DMS79 treated with DMSO at 0.1 percent for 48 hours (cell line): ENCODE data around the gene FGF9.

ENCODE experiments used
- DNase-seq: peaks from one replicate; lab custom pipeline; 2025; lab: John Stamatoyannopoulos, UW

The FGF9 gene

DNA sequence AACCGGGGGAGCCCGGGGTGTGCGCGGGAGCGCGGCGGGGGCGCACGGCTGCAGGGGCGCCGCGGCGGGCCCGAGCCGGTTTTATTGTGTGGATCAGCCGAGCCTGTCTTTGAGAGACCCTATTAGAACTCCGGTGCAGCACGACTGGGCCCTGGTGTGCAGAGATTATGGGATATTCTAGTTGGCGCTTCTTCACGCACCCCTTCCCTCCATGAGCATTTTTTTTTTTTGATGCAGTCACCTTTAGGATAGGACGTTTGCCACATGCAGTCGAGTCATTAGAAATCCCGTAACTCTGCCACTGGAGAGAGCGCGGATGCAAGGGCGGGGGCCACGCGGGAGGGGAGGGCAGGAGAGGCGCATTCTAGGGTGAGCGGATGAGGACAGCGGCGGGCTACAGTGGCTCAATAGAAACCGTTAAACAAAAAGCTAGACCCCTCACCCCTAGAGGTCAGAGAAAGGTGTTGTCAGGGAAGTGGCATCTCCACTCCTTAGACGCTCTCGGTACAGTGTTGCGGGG lies 3.7 kb downstream of the FGF9 start:
- DNase-seq = peak; percentile 27

DNA sequence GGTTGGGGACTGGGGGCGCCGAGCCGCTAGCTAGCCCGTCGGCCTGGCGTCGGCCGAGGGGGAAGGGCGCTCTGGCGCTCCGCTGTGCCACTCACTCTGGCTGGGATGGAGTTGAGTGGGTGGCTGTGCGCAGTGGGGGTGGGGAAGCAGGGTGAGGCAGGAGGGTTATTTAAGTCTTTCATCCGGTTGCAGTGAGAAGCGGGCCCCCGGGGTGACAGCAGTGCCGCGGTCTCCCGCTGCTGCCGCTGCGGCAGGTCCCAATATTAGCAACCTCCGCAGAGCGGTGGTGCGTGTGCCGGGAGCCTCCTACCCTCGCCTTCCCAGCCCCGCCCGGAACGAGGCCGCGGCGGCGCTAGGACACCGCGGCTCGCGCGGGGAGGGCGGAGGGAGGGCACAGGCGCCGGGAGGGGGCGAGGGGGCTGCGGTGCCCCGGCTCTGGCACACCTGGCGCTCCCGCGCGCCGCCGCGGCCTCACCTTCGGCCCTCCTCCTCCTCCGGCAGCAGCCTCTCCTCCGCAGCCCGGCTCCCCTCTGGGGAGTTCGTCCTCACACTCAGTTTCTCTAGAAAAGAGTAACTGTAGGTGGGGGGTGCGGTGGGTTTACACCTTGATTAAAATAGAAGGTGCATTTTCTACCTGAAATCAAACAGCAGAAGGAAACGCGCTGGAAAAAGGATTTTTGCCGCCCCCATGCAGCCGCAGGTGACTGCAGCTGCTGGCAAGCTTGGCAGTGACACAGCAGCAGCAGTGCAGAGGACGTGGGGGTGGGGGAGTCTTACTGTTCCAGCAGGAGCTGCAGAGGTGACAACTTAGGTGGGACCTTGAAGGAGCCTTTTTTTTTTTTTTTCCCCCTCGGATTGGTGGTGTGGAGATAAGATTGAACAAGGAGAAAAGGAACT lies 4.5 kb downstream of the FGF9 start:
- peak; percentile 38 for DNase-seq

DNA sequence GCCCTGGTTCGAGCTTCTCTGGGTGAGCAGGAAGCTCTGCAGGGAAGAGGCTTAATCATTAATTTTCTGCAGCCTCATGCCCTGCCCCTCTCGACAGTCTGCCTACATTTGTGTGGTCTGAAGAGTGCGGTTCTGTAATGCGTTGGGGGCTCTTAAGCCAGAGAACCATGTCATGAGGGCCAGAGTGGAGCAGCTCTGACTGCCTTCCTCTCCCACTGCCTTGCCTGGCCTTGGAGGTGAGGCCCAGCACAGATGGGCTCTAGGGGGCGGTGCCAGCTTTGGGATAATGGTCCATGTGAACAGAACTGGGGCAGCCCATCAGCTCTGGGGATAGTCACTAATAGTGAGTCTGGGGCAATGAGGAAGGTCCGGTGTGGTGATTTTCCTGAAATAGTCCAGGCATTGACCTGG lies 5.7 kb downstream of the FGF9 start:
- peak; percentile 40 for DNase-seq

DNA sequence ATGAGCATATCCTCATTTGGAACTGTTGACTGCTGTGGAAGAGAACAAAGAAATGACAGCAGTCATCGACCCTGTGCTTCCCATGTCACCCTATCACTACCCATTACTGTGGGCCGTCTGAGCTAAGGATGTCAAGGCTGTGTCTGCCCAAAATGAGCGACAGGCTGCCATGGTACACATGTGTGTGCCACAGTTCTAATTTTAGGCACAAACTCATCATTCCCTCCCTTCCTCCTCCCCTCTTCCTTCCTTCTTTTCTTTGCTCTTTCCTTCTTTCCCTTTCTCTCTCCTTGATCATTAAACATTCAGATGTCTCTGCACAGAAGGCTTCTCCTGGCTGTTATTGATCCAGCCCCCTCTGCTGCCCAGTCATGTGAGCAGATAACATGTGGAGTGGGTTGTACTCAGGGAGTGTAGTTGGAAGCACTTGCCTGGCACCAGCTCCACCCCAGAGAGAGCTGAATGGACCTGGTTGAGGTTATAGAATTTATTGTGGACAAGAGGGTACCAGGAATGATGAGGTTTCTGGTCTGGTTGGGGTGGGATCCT lies 6.3 kb downstream of the FGF9 start:
- no peak for DNase-seq

DNA sequence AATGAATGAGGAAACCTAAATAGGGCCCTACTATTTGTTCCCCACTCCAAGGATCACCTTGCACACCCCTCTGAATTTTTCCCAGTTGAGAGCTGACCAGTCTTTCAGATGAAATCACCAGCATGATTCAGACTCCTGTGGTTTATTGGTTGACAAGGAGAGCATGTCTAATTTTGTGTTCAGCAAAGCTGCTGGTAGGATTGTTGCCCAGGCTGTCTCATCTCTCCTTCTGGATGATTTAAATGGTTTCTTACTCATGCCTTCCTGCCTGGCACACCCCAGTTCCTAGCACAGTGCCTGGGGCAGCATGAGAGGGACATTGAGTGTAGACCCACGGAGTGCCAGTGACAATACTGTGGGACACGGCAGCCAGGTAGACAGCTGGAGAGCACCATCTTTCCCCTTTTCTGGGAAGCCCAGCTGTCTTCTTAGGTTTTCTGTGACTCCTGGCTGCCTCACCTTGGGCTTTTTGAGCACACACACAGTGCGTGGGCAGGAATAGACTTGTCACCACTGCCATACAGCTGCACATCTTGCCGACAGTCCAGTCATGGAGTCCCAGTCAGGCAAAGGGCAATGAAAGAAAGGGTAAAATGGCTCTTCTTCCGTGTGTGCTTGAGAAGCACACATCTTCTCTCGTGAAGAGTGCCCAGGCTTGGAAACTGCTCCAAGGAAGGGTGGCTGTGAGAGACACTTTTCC lies 12.3 kb downstream of the FGF9 start:
- DNase-seq = no peak

DNA sequence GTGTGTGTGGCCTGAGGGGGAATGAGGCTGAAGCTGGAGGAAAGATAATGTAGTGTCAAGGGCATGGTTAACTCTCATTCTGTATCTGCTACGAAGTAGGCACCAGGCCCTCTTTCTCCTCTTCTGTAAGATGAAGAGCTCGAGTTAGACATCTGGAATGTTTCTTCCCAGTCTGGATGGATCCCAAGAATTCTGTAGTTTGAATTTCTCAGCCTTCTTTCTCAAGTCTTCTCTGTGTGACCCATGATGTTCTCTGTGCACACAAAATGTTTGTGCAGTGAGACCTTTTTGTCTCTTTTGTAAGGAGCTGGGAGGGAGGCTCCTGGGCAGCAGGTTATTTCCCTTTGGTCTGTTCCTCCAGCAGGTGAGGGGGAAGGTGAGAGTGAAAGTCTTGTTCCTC lies 13.7 kb downstream of the FGF9 start:
- no peak for DNase-seq

DNA sequence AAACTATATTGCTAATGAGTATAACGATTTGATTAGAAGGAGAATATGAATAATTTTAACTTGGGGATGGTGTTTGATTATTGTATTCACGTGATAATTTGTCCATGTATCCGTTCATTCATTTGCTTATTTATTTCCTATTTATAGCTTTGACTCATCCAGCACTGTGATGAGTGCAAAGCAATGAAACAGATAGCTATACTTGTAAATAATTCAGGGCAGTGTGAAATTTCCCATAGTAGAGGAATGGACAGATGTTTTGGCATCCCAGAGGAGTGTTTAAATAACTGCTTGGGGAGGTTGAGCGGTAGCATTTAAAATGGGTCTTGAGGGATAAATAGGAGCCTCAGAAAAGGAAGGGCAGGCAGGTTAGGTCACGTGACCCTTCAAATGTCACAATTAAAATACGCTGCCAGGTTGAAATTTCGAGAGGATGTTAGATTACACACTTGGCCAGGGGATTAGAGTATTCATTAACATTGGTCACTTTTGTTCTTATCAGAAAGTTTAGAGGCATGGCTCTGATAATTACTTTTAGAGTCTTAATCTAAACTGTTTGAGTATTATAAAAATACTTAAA lies 14.7 kb downstream of the FGF9 start:
- no peak for DNase-seq

DNA sequence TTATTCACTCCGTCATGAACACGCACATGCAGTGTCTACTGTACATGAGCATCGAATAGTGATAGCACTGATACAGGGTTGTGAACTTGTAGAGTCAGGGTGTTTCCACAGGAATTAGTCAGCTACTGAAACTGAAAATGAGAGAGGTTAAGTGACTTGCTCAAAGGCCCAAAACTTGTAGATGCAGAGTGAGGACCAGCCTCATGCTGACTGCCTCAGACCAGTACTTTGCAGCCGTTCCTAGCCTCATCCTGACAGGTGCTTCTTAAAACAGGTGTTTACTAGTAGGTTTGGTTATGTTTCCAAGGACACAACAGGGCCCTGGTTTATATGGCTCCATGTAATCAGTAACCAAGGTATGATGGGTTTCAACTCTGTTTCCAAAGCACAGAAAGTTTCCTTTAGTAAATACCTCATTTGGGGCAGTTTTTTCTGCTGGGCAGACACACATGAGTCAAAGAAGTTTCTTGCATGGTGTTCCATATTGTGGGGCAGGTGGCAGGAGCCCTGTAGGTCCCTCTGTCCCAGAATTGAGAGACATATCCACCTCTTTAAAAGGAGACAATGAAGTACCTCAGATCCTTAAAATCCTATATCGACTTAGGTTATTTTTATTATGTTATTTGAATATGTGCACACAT lies 16.0 kb downstream of the FGF9 start:
- DNase-seq = no peak

DNA sequence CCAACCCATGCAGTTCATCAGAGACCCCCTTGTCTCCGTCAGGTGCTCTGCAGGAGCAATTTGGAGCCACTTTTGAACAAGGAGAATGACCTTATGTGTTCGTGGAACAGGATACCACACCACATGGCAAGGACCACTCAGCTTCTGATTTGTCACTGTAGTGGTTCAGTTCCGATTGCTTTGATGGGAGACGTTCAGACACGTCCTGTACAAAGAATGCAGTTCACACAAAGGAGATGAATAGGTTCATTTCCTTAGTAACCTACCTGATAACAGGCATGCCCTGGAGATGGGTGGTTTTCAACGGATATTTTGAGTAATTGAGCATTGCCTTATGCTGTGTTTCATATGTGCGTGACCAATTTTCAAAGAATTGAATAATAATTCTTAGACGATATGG lies 17.2 kb downstream of the FGF9 start:
- DNase-seq = no peak

DNA sequence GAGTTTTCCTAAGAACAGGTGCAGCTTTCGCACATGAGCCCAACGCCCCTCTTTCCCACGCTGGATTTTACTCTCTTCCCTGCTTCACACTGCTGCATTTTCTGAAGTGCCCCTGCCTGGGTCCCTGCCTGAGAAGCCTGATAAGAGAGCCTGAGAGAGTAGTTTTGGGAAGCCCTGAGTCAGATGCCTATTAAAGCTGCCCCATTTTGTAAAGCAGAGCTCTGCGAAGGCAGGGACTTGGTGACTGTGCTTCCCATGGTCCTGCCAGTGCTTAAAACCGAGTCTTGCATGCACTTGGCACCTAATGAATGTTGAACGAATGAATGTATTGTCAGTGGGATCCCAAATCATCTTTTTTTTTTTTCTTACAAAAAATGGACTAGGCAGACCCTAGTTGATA lies 18.2 kb downstream of the FGF9 start:
- no peak for DNase-seq

DNA sequence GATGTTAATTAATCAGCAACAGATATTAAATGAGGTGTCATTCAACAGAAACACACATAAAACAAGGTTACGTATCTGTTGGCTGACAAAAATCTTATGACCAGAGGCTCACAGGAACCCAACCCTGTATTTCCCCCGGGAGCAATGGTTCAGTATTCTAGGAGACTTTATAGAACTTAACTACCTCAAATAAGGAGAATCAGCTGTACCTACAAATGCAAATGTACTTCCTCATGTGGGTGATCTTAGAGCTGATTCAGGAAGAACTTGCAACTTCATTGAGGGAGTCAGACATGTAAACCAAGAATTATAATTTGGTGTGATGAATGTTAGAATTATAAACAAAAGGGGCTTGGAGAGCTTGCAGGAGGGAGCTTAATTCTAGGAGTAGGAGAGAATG lies 20.1 kb downstream of the FGF9 start:
- no peak for DNase-seq

DNA sequence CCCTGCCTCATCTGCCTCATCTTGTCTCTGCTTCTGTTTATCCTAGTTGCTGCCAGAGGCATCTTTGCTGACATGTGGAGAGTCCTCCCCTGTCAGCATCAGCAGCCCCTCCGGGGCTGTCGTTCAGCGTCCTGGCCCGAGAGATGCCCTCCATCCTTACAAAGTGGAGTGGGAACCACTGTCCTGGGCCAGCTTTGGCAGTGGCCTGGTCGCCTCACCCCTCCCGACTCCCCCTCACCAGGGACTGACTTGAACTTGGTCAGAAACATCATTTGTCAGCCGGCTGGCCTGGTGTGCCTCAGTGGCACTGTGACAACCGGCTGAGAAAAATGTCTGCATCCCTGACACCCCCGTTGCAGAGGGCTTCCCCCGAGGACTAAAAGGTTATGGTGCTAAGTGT lies 20.6 kb downstream of the FGF9 start:
- DNase-seq = no peak

DNA sequence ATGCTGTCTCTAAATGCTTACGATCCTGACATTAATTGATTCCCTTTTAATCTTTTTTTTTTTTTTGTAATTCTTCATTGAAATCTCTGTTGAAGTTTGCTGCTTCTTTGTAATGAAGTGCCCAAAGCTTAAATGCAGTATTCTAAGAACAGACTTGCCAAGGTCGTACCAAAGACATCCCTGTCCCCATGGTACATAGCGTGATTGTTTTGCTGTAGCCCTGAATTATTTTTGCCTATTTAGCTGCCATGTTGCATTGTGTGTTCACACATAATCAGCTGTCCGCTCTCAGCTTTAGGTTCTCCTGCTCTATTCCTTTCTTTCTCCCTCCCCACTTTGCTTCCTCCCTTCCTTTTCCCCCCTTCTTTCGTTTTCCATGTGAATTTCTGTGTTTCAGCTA lies 21.1 kb downstream of the FGF9 start:
- no peak for DNase-seq

DNA sequence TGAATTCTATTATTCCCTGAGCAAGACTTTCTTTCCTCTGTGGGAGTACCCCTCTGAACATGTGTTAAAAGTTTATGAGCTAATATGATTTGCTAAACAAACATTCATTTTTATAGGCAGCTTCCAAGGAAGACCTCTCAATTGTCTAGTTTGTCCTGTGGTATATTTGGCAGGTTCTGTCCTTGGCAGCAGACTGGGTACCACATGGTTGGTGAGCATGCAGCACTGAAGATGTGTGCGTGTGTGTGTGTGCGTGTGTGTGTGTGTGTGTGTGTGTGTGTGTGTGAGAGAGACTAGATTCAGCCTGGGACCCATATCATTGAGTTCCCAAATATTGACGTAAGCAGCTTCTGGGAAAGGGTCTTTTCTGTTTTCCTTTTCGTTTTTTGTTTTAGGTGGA lies 24.0 kb downstream of the FGF9 start:
- DNase-seq = no peak

DNA sequence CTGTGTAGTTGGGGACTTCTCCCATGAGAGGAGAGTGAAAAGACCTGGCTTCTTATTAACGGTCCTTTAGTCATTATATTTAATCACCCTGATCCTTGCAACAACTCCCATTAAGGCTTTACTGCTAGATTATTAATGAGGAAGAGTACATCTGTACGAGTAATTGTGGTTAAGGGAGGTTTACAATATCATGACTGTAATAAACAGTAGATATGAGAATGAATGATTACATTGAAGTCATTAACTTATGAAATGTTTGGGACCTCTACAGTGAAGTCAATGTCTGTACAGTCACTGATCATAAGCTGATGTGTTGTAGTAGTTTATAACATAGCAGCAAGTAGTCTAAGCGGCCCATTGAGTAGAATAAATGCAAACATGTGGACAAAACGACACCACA lies 24.7 kb downstream of the FGF9 start:
- no peak for DNase-seq

DNA sequence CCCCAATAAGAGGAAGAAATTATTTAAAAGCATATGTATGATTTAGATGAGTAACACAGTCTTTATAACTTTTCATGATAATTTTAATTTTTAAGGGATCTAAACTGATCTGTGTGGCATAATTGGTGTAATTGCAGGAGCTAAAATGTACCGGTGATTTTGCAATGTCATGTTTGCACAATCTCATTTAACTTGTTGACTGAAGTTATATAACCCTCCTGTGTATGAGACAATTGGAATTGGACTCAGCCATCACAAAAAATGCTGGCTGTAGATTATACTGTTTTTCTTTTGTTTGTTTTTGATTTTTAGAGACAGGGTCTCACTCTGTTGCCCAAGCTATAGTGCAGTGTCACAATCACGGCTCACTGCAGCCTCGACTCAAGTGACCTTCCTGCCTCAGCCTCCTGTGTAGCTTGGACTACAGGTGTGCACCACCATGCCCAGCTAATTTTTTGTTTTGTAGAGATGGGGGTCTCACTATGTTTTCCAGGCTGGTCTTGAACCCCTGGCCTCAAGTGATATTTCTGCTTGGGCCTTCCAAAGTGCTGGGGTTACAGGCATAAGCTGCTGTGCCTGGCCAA lies 26.1 kb downstream of the FGF9 start:
- DNase-seq = no peak

DNA sequence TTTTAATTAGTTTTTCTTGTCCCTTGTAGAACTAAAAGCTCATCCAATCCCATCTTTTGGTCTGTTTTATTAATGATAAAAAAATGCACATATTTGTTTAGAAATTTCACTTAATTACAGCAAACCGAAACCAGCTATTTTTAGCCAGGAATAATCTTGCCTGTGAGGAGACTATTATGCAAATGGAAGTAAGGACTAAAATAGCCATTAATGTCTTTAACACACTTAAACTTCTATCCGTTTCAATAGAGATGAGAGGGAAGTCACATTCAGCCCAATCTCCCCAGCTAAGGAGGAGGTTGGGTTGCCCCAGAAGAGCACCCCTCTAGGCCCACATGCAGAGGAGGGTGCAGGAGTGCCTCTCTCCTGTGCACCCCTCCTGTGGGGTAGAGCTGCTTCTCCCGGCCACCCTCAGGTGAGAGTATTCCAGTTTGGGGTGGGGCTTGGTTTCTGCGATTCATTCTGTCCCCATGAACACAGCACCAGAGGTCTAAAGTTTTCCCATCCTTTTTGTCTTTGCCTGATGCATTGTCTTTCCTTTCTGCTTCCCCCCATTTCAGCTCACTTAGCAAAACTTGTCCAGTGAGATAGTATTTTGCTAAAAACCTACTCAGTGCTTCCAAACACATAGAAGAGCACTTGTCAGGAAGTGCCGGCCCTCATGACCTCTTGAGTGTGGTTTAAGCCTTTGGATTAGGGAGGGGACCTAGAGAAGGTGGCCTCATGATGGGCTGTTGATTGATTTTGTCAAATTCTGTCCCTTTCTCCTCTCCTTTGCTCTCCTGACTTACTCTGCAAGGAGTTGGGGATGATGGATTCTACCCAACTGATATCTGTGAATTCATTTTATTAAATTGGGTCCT lies 28.2 kb downstream of the FGF9 start:
- DNase-seq = no peak

DNA sequence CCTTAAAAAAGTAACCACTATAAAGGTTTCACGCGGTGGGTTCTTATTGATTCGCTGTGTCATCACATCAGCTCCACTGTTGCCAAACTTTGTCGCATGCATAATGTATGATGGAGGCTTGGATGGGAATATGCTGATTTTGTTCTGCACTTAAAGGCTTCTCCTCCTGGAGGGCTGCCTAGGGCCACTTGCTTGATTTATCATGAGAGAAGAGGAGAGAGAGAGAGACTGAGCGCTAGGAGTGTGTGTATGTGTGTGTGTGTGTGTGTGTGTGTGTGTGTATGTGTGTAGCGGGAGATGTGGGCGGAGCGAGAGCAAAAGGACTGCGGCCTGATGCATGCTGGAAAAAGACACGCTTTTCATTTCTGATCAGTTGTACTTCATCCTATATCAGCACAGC lies 30.6 kb downstream of the FGF9 start:
- no peak for DNase-seq

DNA sequence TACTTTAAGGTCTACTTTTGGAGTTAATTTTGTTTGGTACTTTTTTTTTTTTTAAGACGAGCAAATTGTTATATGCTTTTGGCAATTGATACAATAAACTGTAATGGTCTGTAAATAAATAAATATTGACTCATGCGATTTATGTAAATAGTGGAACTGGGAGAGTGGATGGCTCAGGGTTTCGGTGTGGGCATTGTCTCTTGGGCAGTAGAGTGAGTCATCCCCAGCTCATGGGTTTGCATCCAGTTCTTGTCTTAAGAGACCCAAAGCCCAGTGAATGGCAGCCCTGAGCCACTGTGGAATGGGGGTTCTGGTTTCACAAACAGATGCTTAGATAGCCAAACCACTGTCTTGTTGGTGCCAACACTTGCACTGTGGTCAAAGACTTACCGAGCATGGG lies 33.0 kb downstream of the FGF9 start:
- DNase-seq = no peak

DNA sequence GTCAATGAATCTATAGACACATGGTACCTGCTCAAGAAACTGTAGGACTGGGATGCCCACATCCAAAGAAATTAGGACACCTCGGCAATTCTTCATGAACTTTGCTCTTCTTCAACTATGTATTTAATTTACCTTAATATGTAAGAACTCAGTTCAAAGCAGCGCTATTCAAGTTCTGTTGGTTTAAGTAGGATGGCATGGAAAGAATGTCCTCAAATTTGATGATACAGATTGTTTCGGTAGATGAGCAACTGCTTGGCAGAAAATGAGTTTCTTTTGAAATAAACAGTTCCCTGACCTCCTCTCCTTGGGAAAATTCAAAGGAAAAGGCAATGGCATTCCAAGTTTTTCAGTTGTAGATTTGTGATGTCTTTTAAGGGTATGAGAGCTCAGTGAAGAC lies 36.7 kb downstream of the FGF9 start:
- DNase-seq = no peak

DNA sequence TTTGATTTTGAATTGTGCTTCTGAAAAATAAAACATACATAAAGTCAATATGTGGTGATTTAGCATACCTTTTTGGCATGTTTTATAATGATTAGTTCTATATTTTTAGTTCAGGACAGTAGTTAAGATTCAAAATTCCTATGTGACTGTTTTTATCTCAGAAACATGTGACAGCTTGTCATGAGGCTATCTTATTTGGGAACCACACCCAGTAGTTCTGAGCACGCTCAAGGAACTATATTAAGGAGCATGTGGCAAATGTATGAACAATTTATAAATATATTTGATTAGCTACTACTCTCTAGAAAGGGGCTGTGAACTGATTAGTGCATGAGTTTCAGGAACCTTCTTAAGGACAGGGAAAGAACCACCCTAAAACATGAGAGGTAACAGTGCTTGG lies 38.8 kb downstream of the FGF9 start:
- DNase-seq = no peak
